ENCODE results near the gene SLCO2A1. TPM values are rescaled to one million over a fixed set of nuclear protein-coding genes. Genes with fewer than 3 reads are reported as not detected.

The SLCO2A1 gene
- total RNA-seq, 1 experiment from 2014 or later = not detected

DNA sequence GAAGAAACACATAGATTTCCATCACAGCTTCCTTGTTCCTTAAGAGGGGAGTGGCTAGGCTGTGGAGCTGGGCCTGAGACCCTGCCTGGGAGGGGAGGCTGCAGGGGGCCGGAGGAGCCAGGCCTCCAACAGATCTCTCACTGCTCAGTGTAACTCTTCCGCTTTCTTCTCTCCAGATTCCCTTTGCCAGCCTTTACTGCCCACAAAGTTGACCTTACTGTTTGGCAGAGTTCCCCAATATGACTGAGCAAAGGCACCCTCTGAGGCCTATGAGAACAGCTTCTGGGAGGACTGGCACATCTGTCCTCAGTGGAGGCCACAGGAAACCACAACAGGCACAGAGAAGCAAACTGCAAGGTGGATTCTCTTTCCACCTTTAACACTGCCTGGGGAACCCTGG, 38.1 kb downstream of the SLCO2A1 start:
- in situ Hi-C loops (cut with HindIII; ENCODE audit: low pct_unique_long_range_greater_than_20kb, low sequenced_read_pairs) = no loop called here
- DNase-seq (ENCODE audit: low read depth) = no peak

DNA sequence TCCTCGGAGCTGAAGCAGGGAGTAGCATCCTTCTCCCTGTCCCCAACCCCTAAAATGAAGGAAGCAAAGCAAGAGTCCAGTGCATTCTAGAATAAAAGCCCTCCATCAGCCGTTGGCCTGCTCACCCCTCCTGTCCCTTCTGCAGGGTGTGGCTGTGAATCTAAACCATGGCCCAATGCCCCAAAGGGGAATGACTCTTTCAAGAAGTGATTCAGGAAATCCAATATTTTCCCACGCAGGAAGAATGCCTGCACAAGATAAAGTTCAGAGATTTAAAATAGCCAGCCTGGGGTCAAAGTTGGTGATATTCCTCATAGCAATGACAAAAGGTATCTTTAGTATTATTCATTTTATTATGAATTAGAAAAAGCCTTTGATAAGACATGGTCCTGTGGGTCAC, 38.5 kb downstream of the SLCO2A1 start:
- in situ Hi-C loops (cut with HindIII; ENCODE audit: low pct_unique_long_range_greater_than_20kb, low sequenced_read_pairs) = no loop called here
- DNase-seq (ENCODE audit: low read depth) = no peak

DNA sequence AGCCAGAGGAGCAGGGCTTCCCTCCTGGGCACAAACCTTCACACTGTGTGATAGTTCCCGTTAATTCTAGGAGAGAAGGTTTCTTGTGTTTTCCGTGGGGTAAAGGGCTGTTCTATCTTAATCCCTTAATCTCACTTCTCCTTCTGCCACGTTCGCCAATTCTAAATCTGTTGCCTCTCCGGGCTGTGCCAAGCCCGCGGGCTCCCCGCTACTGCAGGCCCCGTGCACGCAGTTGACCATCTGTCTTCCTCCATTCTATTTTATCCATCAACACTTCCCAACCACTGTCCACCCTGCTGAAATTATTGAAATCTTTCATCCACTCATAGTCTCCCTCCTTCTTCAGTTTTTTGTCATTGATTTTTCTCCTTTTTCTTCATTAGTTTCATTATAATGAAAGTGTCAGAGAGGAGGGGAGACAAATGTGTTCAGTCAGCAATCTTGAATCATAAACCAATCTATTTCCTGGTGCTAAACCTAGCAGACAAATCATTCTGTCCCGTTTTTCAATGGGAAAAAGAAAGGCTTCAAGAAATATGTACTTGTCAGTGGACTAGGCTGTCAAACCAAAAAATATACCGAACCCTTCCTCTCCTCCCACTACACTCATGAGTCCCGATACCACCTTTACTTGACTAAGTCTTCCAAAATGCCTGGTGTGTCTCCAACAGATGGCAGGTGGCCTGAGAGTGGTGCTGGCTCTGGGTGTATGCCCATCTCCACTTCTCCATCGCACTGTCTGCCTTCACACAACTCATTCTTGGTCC, 39.6 kb downstream of the SLCO2A1 start:
- no peak for DNase-seq (ENCODE audit: low read depth)
- in situ Hi-C loops (cut with HindIII; ENCODE audit: low pct_unique_long_range_greater_than_20kb, low sequenced_read_pairs) = no loop called here

DNA sequence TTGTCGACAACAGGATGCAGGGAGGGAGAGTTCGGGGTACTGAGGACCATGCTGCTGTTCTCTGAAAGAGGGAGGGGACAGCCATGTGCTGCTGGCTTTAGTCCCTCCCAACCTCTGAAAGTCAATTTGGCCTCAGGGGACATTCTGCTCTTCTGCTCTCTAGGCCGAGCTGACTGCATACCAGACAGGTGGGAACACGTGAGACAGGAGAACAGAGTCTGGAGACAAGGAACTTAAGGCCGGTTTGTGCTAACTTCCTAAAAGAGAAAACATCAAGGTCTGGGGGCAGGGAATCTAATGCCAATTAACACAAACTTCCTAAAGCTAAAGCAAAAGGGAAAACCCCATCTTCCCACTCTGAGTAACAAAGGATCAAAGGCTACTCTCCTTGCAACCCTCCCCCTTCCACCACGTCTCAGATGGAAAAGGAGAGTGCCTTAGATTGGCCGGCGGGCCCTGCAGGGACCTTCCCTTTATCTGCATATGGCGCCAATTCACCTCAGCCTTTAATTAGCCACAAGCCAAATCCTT, 41.0 kb downstream of the SLCO2A1 start:
- in situ Hi-C loops (cut with HindIII; ENCODE audit: low pct_unique_long_range_greater_than_20kb, low sequenced_read_pairs) = no loop called here
- DNase-seq (ENCODE audit: low read depth) = no peak

DNA sequence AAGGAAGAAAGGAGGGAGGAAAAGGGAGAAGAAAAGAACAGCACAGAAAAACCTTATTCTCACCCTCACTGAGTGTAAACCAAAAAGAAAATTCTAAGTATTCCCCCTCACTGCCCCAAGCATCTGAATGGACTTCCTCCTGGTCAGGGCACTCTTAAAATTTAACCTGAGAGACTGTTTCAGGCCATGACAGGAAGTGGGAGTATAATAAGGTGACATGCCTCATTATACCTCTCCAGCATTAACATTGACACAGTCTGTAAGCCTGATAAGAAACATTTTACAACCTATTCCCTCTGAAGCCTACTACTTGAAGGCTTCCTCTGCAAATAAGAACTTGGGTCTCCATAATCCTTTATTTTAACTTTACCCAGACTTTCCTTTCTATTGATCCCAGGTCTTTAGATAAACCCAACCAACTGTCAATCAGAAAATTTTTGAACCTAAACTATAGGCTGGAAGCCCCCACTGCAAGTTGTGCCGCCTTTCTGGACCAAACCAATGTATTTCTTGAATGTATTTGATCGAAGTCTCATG, 41.7 kb downstream of the SLCO2A1 start:
- no peak for DNase-seq (ENCODE audit: low read depth)
- in situ Hi-C loops (cut with HindIII; ENCODE audit: low pct_unique_long_range_greater_than_20kb, low sequenced_read_pairs) = no loop called here

DNA sequence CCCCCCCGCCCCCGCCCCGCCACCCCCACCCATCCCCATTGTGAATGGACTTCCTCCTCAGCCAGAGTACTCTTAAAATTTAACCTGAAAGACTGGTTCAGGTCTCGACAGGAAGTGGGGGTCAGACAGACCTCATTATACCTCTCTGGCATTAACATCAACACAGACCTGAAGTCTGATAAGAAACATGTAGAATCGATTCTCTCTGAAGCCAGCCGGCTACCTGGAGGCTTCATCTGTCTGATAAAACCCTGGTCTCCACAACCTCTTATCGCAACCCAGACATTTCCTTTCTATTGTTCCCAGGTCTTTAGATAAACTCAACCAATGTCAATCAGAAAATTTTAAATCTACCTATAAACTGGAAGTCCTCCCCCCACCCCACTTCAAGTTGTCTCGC, 42.6 kb downstream of the SLCO2A1 start:
- in situ Hi-C loops (cut with HindIII; ENCODE audit: low pct_unique_long_range_greater_than_20kb, low sequenced_read_pairs) = no loop called here
- no peak for DNase-seq (ENCODE audit: low read depth)

DNA sequence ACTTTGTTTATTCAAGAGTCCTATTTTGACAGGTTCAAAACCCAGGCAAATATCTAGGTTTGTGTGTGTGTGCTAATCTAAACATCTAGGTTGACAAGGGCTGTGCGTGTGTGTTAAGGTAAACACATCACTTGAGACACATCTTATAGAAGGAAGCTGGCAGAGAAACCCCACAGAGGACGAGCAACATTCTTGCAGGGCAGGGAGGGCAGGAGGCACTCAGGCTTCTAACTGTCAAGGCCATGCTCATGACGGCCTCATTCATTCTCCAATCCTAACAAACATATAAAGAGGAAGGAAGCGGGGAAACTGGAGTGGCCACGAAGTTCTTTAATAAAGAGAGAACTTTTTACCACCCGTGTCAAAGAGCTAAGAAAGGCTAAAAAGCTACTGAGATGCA, 43.4 kb downstream of the SLCO2A1 start:
- no peak for DNase-seq (ENCODE audit: low read depth)
- in situ Hi-C loops (cut with HindIII; ENCODE audit: low pct_unique_long_range_greater_than_20kb, low sequenced_read_pairs) = no loop called here

DNA sequence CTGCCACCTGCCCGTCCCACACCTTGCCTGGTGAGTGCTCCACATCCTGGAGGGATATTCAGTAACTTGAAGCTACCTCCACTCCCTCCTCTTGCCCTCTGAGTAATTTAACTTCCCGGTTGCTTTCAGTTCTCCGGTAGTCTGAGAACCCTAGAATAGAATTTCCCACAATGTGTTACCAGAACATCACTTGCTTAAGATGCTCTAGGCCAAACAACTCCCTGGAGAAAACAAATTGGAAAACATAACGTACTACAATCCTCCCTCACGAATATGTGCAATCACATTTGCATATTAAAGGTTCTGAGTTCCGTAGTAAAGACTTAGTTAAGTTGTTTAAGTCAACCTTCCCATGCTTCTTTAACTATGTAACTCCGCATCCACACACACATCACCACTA, 44.8 kb downstream of the SLCO2A1 start:
- in situ Hi-C loops (cut with HindIII; ENCODE audit: low pct_unique_long_range_greater_than_20kb, low sequenced_read_pairs) = no loop called here
- no peak for DNase-seq (ENCODE audit: low read depth)

DNA sequence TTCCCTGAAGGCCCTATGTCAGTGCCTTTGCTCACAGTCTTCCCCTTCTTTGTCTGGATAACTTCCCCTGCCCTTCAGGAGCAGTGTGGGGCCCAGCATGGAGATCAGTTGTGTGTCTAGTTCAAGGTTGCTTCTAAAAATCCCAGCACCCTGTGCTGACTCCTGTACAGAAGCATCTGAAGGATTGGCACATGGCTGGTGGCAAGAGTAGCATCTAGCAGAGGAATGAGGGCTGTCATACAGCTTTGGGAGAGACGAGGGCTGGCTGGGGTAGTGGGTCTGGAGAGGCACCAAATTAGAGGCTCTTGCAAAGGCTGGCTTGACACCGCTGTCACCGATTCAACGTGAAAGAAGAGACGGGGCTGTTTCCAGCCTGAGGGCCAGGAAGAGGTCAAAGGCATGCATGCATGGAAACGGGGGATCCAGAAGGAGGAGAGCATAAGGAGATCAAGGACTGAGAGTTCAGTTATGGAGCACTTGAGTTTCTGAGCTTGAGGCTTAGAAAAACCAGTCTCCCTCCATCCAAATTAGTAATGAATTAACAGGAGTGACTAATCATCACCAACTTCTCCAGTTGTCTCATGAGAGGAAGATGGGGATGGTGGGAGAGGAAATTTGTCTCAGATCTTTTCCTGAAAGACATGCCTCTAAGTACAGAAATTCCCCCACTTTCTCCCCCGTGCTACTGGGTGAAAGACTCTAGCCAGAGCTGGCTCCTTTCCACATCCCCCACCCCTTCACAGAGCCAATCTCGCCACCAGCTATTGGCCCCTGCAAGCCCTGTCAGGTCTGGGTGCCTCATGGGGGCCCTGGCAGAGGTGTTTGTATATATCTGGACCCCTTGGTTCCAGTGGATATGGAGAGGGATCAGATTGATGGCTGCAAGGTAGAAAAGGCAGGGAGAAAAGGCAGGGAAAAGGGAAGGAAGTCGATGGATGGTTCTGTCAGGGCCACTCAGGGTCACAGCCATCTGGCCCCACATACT, 45.9 kb downstream of the SLCO2A1 start:
- DNase-seq (ENCODE audit: low read depth) = no peak
- in situ Hi-C loops (cut with HindIII; ENCODE audit: low pct_unique_long_range_greater_than_20kb, low sequenced_read_pairs) = no loop called here

DNA sequence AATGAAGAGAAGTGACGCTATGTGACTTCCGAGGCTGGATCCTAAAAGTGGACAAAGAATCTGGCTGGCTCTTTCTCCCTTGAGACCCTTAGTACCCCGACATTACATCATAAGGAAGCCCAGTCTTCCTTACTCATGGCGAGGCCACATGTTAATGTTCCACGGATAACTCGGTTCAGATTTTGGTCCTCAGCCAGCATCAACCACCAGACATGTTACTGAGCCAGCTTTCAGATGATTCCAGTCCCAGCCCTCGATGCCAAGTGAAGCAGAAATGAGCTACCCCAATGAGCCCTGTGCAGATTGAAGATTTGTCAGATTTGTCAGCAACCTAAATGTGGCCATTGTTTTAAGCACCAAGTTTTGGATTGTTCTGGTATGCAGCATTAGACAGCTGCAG, 46.6 kb downstream of the SLCO2A1 start:
- in situ Hi-C loops (cut with HindIII; ENCODE audit: low pct_unique_long_range_greater_than_20kb, low sequenced_read_pairs) = no loop called here
- DNase-seq (ENCODE audit: low read depth) = no peak

DNA sequence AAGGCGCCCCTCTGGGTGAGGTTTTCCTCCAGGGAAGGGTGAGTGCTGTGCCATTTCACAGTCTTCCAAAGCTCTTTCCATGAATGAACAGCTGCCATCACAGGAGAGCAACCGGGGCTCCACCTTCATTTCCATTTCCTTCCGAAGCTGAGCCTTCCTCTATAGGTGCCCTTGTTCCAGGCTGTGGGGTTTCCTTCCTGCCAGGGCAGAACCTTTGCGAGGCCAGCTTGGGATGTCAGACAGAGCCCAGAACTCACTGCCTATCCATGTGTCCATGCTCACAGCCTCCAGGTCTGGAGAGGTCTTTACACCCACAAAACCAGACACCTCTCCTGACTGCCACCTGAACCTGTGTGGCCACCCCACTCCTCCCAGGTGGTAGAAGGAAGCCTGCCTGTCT, 49.2 kb downstream of the SLCO2A1 start:
- in situ Hi-C loops (cut with HindIII; ENCODE audit: low pct_unique_long_range_greater_than_20kb, low sequenced_read_pairs) = no loop called here

DNA sequence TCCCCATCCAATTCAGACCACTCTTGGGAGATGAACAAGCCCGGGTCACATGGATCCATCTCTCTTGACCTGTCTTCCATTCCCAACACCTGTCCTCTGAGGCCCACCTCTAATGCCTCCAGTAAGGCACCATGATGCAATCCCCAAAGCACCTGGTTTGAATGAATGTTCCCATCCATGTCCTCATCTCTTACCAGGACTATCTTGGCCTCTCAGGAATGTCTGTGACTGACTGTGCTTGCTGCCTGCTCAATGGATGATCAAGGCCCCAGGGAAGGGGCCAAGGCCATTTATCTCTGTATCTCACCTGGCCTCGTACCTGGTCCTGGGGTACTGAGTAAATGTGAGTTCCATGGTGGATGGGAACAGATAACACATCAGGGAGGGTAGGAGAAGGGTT, 49.7 kb downstream of the SLCO2A1 start:
- DNase-seq (ENCODE audit: low read depth) = no peak
- in situ Hi-C loops (cut with HindIII; ENCODE audit: low pct_unique_long_range_greater_than_20kb, low sequenced_read_pairs) = no loop called here

More for the DNA sequence above, 49.2 kb downstream of the SLCO2A1 start:
- DNase-seq (ENCODE audit: low read depth) = no peak

DNA sequence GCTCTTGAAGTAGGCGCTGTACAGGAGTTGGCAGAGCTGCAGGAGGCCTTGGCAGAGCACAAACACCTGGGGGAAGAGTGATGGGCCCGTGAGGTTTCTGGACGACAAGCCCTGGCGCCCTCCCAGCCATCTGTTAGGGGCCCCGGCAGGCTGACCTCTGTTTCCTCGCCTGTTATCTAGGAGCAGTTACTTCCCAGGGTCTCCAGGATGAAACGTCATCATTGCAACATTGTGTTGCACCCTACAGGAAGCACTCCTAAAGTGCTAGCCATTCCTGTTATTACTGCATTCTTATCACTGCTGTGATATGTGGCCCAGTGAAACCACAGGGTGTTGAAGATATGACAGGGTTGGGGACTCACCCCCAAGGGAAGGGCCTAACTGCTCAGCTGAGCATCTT, 50.2 kb downstream of the SLCO2A1 start:
- in situ Hi-C loops (cut with HindIII; ENCODE audit: low pct_unique_long_range_greater_than_20kb, low sequenced_read_pairs) = no loop called here
- no peak for DNase-seq (ENCODE audit: low read depth)

DNA sequence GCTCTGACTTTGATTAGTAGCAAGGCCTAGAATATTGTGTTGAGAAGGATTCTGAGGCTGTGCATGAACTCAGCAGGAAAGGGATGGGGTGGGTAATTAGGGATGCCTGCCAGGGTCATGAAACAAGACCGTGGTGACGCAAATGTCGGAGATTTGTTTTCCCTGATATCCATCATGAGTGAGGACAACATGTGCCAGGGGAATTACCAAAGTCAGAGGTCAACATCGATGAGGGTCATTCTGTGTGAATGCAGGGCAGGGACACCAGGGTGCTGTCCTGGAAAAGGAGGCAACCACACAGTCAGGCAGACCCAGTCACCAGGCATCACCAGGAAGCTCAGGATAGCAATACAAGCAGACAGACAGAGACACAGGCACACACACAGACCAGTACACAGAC, 52.2 kb downstream of the SLCO2A1 start:
- in situ Hi-C loops (cut with HindIII; ENCODE audit: low pct_unique_long_range_greater_than_20kb, low sequenced_read_pairs) = no loop called here
- DNase-seq (ENCODE audit: low read depth) = no peak

DNA sequence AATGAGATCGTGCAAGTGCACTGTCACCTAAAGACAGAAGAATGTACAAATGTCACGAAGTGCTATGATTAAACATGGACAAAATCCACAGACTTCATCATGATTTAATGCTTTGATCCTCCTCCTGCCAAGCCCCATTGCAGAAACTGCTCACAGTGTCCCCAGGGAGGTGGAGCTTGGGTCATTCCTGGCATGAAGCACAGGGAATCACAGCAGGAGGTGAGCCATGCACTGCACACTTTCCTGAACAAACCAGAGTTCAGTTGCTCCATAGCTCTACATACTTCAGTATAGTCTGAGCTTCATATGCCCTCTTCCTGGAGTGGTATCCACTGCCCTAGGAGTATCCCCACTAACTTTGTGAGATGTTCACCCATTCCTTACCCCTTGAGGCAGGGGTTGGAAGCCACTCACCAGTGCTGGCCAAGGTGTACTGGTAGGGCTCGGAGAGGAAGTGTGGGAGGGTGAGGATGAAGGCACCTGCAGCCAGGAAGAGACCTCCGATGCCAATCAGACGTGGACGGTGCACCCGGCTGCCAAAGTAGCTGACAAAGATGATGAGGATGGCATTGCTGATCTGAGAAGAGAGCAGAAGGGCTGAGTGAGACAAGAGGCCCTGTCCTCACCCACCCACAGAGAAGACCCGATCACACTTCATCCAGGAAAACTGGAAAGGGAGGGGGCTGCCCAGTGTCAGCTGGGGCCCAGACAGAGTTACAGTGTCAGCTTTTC, 56.3 kb downstream of the SLCO2A1 start:
- no peak for DNase-seq (ENCODE audit: low read depth)
- in situ Hi-C loops (cut with HindIII; ENCODE audit: low pct_unique_long_range_greater_than_20kb, low sequenced_read_pairs) = no loop called here

DNA sequence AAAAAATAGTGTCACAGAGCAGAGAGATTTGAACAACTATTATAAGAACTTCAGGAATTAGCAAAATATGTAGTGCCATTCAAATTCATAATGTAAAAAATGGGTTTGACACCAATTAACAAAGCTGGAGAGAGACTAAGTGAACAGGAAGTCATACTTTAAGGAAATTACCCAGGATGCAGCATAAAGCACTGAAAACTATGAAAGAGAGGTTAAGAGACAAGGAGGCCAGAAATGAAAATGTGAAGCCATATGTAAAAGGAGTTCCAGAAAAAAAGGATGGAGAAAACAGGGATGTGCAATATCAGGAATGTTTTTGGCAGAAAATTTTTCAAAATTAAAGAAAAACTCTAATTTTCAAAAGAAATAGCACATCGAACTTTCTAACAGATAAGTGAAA, 57.6 kb downstream of the SLCO2A1 start:
- DNase-seq (ENCODE audit: low read depth) = no peak
- in situ Hi-C loops (cut with HindIII; ENCODE audit: low pct_unique_long_range_greater_than_20kb, low sequenced_read_pairs) = no loop called here

DNA sequence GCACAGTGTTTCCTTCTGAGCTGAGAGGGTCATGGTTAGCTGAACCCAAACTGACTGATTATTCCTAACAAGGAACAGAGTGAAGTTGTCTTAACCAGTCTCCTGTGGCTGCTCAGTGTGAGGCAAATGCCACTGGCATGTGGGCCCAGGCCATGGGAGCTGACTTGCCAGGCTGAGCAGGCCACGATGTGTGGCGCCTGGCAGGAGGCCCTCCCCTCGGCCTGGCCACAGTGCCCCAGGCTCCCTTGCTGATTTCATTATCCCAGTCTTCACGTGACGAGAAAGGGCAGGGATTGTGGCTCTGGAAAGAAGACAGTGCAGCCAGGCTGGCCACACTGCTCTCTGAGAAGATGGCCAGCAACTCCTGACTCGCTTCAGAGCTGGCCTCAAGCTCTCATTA, 58.8 kb downstream of the SLCO2A1 start:
- in situ Hi-C loops (cut with HindIII; ENCODE audit: low pct_unique_long_range_greater_than_20kb, low sequenced_read_pairs) = no loop called here
- DNase-seq (ENCODE audit: low read depth) = no peak

DNA sequence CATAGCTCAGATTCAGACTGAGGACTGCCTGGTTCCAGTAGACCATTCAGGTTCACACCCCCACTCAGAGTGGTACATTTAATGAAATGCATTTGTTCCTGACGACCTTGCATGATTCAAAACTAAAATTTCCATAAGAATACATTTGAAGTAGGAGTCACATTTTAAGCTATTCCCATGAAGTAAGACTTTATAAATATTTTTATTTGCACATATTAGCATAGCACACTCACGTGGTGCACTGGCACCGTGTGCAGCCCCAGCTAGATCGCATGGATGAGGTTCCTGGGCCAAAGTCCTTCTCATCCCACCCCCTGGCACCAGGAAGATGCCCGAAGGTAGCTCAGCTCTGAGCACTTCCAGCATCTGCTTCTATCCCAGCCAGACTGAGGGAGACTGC, 59.4 kb downstream of the SLCO2A1 start:
- DNase-seq (ENCODE audit: low read depth) = no peak
- in situ Hi-C loops (cut with HindIII; ENCODE audit: low pct_unique_long_range_greater_than_20kb, low sequenced_read_pairs) = no loop called here
